Epithelial cell of proximal tubule (primary cell): ENCODE results near the gene CD8A. TPM values are rescaled to one million over a fixed set of nuclear protein-coding genes. Genes with fewer than 3 reads are reported as not detected.
"Not testable (repeated sequence)": the region's sequence is repeated elsewhere in the genome, so short reads cannot be mapped to it uniquely, and the experiment has no call there.

Experiments used
- DNase-seq: peaks from one replicate; pipeline ENCODE4 v3.0.0-alpha.2; 2011; ENCODE audit warnings: low read depth
- H3K4me3 ChIP-seq: 2 replicates; pipeline ENCODE4 v1.5.1; 2011; ENCODE audit warnings: low read depth, mild to moderate bottlenecking, low read length
- total RNA-seq: library from RNA; depleted of rRNA; stranded (reverse); fragments of >200 nt; gene quantifications from 2 replicates; pipeline ENCODE4 v1.2.3, GENCODE V29; 2015
- TF ChIP-seq, protein P1 (sequence below): conservative IDR thresholded peaks from 2 replicates; pipeline ENCODE4 v1.5.1; 2012; ENCODE audit warnings: low read depth, mild to moderate bottlenecking, low read length

CD8A gene
- total RNA-seq, 1 donor from 2014 or later: not detected

GRCh38 chr2:86747711-86748639, 42.7 kb downstream of the CD8A start:
- TF ChIP-seq, protein P1, sequence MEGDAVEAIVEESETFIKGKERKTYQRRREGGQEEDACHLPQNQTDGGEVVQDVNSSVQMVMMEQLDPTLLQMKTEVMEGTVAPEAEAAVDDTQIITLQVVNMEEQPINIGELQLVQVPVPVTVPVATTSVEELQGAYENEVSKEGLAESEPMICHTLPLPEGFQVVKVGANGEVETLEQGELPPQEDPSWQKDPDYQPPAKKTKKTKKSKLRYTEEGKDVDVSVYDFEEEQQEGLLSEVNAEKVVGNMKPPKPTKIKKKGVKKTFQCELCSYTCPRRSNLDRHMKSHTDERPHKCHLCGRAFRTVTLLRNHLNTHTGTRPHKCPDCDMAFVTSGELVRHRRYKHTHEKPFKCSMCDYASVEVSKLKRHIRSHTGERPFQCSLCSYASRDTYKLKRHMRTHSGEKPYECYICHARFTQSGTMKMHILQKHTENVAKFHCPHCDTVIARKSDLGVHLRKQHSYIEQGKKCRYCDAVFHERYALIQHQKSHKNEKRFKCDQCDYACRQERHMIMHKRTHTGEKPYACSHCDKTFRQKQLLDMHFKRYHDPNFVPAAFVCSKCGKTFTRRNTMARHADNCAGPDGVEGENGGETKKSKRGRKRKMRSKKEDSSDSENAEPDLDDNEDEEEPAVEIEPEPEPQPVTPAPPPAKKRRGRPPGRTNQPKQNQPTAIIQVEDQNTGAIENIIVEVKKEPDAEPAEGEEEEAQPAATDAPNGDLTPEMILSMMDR: no peak
- peak; percentile 62 for DNase-seq
- H3K4me3 ChIP-seq: no peak overlapping the region

DNA sequence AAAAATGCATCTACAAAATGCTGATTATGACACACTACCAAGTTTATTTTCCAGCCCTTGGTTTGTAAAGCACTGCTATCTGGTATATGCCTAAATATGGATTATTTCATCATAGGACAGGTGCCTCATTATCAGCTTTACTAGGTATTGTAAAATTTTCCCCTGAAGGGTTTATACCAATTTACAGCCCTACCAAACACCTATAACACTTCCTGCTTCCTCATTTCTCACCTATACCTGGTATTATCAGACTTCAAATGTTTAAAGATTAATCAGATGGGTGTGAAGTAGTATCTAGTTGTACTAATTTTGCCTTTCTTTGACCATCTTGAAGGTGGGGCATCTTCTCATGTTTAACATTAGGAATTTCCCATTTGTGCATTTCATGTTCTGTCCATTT, 43.8 kb downstream of the CD8A start:
- TF ChIP-seq, protein P1: no peak
- H3K4me3 ChIP-seq: no peak overlapping the region
- DNase-seq: no peak

DNA sequence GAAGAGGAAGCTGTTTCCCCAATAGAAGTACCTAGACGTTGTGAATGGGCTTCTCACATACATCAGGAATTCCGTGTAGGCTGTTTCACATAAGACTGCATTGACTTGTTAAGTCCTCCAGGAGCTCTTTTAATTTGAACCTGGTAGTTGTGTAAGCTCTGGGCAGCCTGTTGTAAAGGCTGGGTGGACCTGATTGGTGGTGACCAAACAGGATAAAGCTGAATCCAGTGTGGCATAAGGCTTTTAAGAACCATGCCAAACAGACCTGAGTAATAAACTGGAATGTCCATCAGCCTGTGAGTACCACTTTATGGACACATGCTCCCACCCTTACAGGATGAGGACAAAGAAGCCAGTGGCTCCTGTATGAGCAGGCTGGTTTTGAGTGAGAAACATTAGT, 46.6 kb downstream of the CD8A start:
- H3K4me3 ChIP-seq: no peak overlapping the region
- TF ChIP-seq, protein P1: no peak
- DNase-seq: no peak

GRCh38 chr2:86741889-86742498, 48.7 kb downstream of the CD8A start:
- not testable (repeated sequence) for DNase-seq, H3K4me3 ChIP-seq

DNA sequence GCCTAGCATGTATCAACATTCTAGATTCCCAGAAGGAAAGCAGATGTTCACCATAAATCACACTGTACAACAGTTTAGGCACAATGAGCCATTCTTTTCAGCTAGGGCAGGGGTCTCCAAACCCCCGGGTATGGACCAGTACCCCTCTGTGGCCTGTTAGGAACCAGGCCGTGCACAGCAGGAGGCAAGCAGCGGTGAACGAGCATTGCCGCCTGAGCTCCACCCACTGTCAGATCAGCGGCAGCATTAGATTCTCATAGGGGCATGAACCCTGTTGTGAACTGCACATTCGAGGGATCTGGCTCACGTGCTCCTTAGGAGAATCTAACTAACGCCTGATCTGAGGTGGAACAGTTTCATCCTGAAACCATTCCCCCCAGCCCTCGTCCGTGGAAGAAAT, 50.8 kb downstream of the CD8A start:
- H3K4me3 ChIP-seq, DNase-seq: not testable (repeated sequence)

DNA sequence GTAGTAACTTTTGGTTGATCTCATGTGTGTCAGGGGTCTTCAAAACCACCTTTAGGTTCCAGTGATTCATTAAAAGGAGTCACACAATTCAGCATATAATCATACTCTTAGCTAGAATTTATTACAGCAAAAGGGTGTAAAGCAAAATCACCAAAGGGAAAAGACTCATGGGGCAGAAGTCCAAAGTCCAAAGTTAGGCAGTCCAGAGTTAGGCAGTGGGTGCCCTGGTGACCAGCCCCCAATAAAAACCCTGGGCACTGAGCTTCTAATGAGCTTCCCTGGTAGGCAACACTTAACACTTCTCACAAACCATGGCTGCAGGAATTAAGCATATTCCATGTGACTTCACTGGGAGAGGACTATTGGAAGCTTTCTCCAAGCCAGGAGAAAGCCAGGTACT, 51.2 kb downstream of the CD8A start:
- H3K4me3 ChIP-seq, DNase-seq: not testable (repeated sequence)

- H3K4me3 ChIP-seq, DNase-seq: not testable (repeated sequence)
These were observed 55.8 kb downstream of the CD8A start for GRCh38 chr2:86734896-86735295.

Other genes with a start within 250 kb of the CD8A start
- gene CHMP3, start 227.5 kb downstream of the CD8A start, total RNA-seq: 37.9 and 49.3 TPM in 2 replicates
- 10.0 and 11.1 TPM in 2 replicates for gene RNF103, start 167.0 kb downstream of the CD8A start, total RNA-seq
- gene RMND5A, start 70.6 kb downstream of the CD8A start, total RNA-seq: 19.5 and 20.5 TPM in 2 replicates
- 0.43 and 2.5 TPM in 2 replicates for gene CD8B, start 71.0 kb upstream of the CD8A start, total RNA-seq
- gene RGPD1, start 151.2 kb upstream of the CD8A start, total RNA-seq: 0.22 and 1.7 TPM in 2 replicates
- 3.9 TPM in 1 of 2 replicates, not detected in the other for gene PLGLB1, start 230.9 kb upstream of the CD8A start, total RNA-seq